GM18520 (cell line): Measurements from ENCODE around the gene ZSCAN16.

Source experiments
- ATAC-seq: cut with Tn5 transposase; IDR thresholded peaks from one replicate; pipeline ENCODE4 v1.9.1; 2021; ENCODE audit not compliant: unreplicated experiment

ZSCAN16 gene

DNA sequence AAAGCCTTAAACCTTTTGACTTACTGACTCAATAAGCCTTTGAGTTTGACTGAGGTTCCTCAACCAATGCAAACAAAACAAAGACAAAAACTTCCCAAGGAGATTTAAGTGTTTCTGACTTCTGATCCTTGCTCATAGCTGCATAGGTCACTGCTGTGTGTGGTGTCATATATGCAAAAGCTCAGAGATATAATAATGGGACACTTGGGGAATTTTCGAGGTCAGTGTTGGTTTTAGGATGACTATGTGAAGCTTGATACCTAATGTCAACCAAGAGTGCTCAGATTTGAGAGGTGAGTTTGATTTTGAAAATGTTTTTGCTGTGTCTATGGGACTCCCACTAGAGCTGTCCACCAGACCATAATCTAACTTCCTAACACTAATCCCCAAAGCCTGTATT lies 43.5 kb downstream of the ZSCAN16 start:
- ATAC-seq, result no peak

DNA sequence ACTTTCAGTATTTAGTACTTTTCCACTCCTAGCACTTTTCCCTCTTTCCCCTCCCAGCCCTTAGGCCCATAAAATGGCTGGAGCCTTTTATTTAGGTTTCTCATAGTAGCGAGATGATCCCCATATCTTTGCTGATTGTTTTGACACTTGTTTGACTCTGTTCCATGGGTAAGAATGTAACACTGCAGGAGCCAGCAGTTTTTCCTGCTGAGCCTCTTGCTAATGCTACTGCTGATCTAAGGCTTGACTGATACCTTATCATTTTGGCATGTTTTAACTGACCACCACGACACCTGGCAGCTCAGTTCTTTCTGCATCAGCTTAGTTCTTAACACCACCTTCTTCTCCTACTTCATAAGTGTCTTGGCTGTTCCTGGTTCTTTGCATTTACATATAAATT lies 46.9 kb downstream of the ZSCAN16 start:
- ATAC-seq, result no peak

DNA sequence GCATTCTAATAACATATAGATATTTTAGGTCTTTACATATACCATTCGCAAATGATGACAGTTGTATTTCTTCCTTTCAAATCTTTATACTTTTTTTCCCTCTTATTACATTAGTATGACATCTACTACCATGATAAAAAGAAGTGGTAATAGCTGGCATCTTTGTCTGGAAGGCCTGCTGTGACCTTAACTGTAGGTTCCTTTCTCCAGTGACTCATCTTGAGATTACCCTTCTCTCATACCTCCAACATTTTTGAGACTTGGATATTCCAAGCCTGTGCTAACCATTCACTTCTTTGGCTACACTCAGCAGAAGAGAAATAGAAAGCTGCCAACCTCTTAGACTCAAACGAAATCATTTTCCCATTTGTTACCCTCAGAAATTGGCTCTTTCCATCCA lies 47.6 kb downstream of the ZSCAN16 start:
- ATAC-seq, result no peak

DNA sequence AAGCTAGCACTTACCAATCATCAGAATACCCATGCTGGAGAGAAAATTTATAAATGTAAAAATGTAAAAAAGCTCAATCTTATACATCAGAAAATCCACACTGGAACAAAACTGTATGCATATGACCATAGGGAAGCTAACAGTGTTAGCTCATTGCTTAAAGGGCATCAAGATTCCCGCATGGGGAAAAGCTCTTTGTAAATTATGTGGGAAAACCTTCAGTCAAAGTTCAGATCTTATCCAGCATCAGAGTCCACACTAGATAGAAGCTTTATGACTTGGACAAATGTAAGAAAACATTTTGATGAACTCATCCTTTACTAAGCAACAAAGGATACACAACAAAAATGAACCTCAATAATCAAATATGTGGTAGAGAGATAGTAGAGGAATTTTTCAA lies 52.0 kb downstream of the ZSCAN16 start:
- ATAC-seq, result no peak
